Thoracic aorta (tissue), 2 donors: ENCODE data around the gene MAML3. TPM values are rescaled to one million over a fixed set of nuclear protein-coding genes. Genes with fewer than 3 reads are reported as not detected.

Experiments used
- ATAC-seq: fragments of 150-250 bp; one replicate; pipeline ENCODE4 v1.8.0; 2017; ENCODE audit warnings: low read depth; ENCODE audit not compliant: insufficient number of reproducible peaks, low FRiP score
- DNase-seq: peaks from one replicate; pipeline ENCODE4 v3.0.0-alpha.2; 2020; ENCODE audit warnings: low spot score
- H3K27ac ChIP-seq, 2 donors: fragments of 200-600 bp; sonication (generic); 1 replicate in 1 of 2; 2 replicates in 1 of 2; pipeline ENCODE4 v1.5.1; 2016; ENCODE audit warnings: mild to moderate bottlenecking in 2 of 2, moderate library complexity in 2 of 2
- H3K27me3 ChIP-seq: fragments of 200-600 bp; sonication (generic); replicated peaks from 2 replicates; pipeline ENCODE4 v1.6.0; 2016; ENCODE audit warnings: mild to moderate bottlenecking; ENCODE audit not compliant: insufficient read depth
- H3K36me3 ChIP-seq: fragments of 200-600 bp; sonication (generic); one replicate; pipeline ENCODE4 v1.5.1; 2016
- H3K4me1 ChIP-seq, 2 donors: fragments of 200-600 bp; sonication (generic); 1 replicate in 1 of 2; 2 replicates in 1 of 2; pipeline versions ENCODE4 v1.5.1 to v1.6.0; 2016; ENCODE audit warnings: low read depth in 2 of 2, mild to moderate bottlenecking in 1 of 2; ENCODE audit not compliant: control insufficient read depth in 1 of 2
- H3K4me3 ChIP-seq: fragments of 200-600 bp; sonication (generic); 2 replicates; pipeline ENCODE4 v1.5.1; 2016; ENCODE audit warnings: mild to moderate bottlenecking
- H3K9me3 ChIP-seq: fragments of 200-600 bp; sonication (generic); 2 replicates; pipeline ENCODE4 v1.5.1; 2016
- total RNA-seq, 2 donors: library from RNA; depleted of rRNA; stranded (reverse); fragments of >200 nt; gene quantifications; one replicate each; pipeline versions ENCODE4 v1.1.0 to v1.2.3, GENCODE V29; 2016
- TF ChIP-seq, protein P1 (sequence below): fragments of 200-600 bp; sonication (generic); IDR thresholded peaks from one replicate; pipeline ENCODE4 v1.5.1; 2019; ENCODE audit warnings: antibody characterized with exemption

Gene MAML3
- total RNA-seq, 2 donors from 2014 or later = 7.3 to 14.1 TPM

- Histone ChIP-seq H3K36me3 (no peaks in the 10 kb centered on the region), H3K27ac (no peak overlapping the region), H3K27me3 (no peaks in the 10 kb centered on the region), H3K4me1 (peaks cover 0 to 24% of the 10 kb centered on the region in 2 donors), H3K4me3 (peak overlapping the region; percentile 62), H3K9me3 (no peaks in the 10 kb centered on the region)
- TF ChIP-seq, protein P1, sequence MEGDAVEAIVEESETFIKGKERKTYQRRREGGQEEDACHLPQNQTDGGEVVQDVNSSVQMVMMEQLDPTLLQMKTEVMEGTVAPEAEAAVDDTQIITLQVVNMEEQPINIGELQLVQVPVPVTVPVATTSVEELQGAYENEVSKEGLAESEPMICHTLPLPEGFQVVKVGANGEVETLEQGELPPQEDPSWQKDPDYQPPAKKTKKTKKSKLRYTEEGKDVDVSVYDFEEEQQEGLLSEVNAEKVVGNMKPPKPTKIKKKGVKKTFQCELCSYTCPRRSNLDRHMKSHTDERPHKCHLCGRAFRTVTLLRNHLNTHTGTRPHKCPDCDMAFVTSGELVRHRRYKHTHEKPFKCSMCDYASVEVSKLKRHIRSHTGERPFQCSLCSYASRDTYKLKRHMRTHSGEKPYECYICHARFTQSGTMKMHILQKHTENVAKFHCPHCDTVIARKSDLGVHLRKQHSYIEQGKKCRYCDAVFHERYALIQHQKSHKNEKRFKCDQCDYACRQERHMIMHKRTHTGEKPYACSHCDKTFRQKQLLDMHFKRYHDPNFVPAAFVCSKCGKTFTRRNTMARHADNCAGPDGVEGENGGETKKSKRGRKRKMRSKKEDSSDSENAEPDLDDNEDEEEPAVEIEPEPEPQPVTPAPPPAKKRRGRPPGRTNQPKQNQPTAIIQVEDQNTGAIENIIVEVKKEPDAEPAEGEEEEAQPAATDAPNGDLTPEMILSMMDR = no peak
- no peak for ATAC-seq
- DNase-seq = no peak
Measured at GRCh38 chr4:139902321-139903320, 251.4 kb downstream of the MAML3 start.

GRCh38 chr4:139901531-139902320 is 252.3 kb downstream of the MAML3 start:
- DNase-seq (no peak), ATAC-seq (no peak)
- TF ChIP-seq, protein P1 = no peak
- no peaks in the 10 kb centered on the region for H3K9me3 ChIP-seq
- H3K27me3 ChIP-seq = no peaks in the 10 kb centered on the region
- H3K36me3 ChIP-seq = no peaks in the 10 kb centered on the region
- H3K27ac ChIP-seq = no peak overlapping the region
- peaks cover 0 to 15% of the 10 kb centered on the region in 2 donors for H3K4me1 ChIP-seq
- peak overlapping the region; percentile 62 for H3K4me3 ChIP-seq

DNA sequence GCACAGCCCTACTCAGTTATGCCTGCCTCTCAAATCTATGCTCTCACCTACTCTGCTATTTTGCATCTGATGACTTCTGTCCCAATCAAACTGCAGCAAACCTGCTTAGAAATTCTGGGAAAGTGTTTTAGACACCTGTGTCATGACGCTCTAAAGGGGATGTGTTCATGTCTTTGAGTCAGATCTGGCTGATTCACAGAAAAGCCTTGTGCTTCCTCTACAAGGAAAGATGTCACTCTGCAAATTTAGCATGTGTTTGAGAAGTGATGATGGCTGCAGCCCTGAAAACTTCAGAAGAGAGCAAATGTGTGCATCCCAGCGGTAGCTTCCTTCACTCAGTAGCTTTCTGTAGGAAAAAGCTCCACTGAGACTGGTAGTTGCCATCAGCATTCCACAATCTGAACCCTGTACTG is 253.0 kb downstream of the MAML3 start:
- Histone ChIP-seq H3K9me3 (no peaks in the 10 kb centered on the region), H3K36me3 (no peaks in the 10 kb centered on the region), H3K4me1 (peaks cover 0 to 8% of the 10 kb centered on the region in 2 donors), H3K27me3 (no peaks in the 10 kb centered on the region), H3K27ac (no peak overlapping the region), H3K4me3 (no peak overlapping the region)
- ATAC-seq (no peak), DNase-seq (no peak)
- TF ChIP-seq, protein P1 = no peak

- H3K27me3 ChIP-seq = no peaks in the 10 kb centered on the region
- DNase-seq (no peak), ATAC-seq (no peak)
- peaks cover 0 to 7% of the 10 kb centered on the region in 2 donors for H3K4me1 ChIP-seq
- H3K36me3 ChIP-seq = no peaks in the 10 kb centered on the region
- TF ChIP-seq, protein P1 = no peak
- no peak overlapping the region for H3K4me3 ChIP-seq
- H3K27ac ChIP-seq = no peak overlapping the region
- H3K9me3 ChIP-seq = no peaks in the 10 kb centered on the region
Measured at GRCh38 chr4:139899346-139899745, 254.6 kb downstream of the MAML3 start.

- peaks cover 0 to 7% of the 10 kb centered on the region in 2 donors for H3K4me1 ChIP-seq
- H3K27ac ChIP-seq = no peak overlapping the region
- no peak overlapping the region for H3K4me3 ChIP-seq
- no peaks in the 10 kb centered on the region for H3K36me3 ChIP-seq
- TF ChIP-seq, protein P1 = no peak
- DNase-seq (no peak), ATAC-seq (no peak)
- no peaks in the 10 kb centered on the region for H3K27me3 ChIP-seq
- no peaks in the 10 kb centered on the region for H3K9me3 ChIP-seq
Measured at GRCh38 chr4:139898293-139898692, 255.7 kb downstream of the MAML3 start.
